Fibroblast of mammary gland (primary cell): ENCODE results near the gene MSI2.

Experiments
- DNase-seq: peaks from one replicate; pipeline ENCODE4 v3.0.0-alpha.2; 2010; ENCODE audit warnings: low read depth
- H3K4me3 ChIP-seq: 2 replicates; pipeline ENCODE4 v1.5.1; 2011; ENCODE audit warnings: low read depth, mild to moderate bottlenecking, low read length, moderate library complexity; ENCODE audit not compliant: control insufficient read depth
- TF ChIP-seq, protein P1 (sequence below): conservative IDR thresholded peaks from 2 replicates; pipeline ENCODE4 v1.5.1; 2011; ENCODE audit warnings: low read depth, low read length, inconsistent platforms; ENCODE audit not compliant: control insufficient read depth, insufficient read depth

MSI2 gene

GRCh38 chr17:57566721-57567120 lies 310.4 kb downstream of the MSI2 start:
- no peak overlapping the region for H3K4me3 ChIP-seq
- no peak for DNase-seq
- TF ChIP-seq, protein P1, sequence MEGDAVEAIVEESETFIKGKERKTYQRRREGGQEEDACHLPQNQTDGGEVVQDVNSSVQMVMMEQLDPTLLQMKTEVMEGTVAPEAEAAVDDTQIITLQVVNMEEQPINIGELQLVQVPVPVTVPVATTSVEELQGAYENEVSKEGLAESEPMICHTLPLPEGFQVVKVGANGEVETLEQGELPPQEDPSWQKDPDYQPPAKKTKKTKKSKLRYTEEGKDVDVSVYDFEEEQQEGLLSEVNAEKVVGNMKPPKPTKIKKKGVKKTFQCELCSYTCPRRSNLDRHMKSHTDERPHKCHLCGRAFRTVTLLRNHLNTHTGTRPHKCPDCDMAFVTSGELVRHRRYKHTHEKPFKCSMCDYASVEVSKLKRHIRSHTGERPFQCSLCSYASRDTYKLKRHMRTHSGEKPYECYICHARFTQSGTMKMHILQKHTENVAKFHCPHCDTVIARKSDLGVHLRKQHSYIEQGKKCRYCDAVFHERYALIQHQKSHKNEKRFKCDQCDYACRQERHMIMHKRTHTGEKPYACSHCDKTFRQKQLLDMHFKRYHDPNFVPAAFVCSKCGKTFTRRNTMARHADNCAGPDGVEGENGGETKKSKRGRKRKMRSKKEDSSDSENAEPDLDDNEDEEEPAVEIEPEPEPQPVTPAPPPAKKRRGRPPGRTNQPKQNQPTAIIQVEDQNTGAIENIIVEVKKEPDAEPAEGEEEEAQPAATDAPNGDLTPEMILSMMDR, result no peak

GRCh38 chr17:57567251-57567650 lies 310.9 kb downstream of the MSI2 start:
- H3K4me3 ChIP-seq, result no peak overlapping the region
- TF ChIP-seq, protein P1, result no peak
- no peak for DNase-seq

DNA sequence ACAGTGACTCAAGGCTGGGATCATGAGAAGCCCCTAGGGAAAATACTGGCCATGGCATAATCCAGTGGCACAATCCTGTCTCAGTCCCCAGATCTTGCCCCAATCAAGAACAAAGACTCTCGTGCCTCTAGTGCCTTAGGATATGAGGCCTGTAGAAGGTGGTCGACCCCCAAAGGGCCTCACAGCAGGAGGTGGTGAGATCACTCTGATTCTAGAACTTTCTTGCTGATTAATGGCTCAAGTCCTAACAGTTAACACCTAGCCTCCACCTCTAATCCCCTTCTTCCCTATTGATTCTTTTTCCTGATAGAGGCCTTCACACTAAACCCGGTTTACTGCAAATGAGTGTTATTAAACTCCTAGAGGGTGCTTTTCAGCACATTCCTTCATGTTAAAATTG lies 312.0 kb downstream of the MSI2 start:
- TF ChIP-seq, protein P1, result no peak
- DNase-seq, result no peak
- H3K4me3 ChIP-seq, result no peak overlapping the region

DNA sequence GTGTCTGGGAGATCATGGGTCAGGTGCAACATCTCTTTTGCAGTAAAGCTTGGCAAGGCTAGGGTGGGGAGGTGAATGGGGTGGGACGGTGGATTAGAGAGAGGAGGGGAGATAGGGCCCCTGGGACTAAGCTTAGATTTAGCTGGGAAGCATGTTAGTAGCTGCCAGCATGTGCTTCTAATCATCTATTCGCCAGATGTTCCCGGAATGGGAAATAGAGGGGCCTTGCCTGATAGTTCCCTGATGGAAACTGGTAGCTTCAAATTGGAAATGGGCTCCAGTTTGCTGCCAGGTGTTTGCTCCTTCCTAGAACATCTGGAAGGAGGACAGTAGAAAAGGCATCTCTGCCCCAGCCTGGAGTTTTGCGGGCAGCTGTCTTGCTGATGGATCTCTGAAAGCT lies 312.7 kb downstream of the MSI2 start:
- no peak for DNase-seq
- TF ChIP-seq, protein P1, result no peak
- no peak overlapping the region for H3K4me3 ChIP-seq

DNA sequence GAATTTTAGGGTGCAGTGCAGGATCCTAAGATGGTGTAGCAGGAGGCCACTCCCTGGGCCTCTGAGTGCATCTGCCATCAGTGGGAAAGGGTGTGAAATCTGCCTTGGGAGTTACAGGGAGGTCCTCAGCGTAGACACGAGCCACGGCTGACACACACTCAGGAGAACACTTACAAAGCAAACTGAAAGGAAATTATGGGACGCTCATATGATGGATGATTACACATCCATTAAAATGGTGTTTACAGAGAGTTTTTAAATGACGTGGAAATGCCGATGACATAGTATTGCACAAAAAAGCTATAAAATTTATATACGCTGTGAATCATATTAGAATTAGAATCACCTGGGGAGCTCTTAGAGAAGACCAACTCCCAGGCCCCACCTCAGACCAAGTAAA lies 313.5 kb downstream of the MSI2 start:
- H3K4me3 ChIP-seq, result no peak overlapping the region
- no peak for DNase-seq
- TF ChIP-seq, protein P1, result no peak

DNA sequence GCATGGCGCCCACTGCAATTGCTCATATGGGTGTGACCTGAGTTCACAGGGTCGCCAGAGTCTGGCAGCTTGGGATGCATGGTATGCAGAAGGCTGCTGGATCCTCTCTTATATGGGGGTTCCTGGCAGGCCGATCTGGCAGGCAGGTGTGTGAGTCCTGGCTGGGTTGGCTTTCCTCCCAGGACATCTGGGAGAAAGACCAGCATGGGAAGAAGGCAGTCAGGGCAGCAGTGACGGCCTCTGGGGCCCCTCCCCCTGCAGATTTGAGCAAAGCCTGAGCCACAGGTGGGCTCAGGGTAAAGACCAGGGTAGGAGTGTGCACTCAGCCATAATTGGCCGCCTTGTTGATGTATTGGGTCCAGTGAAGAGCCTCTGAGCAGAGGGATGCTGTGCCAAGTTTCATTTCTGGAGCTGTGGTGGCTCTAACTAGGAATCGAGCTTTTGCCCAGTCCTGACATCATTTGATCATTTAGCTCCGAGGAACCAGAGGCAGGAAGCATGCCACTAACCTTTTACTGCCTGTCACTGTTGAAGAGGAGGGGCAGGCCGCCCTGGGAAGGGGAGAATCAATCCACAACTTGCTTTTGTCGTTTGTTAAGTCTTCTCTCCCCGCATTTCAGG lies 314.5 kb downstream of the MSI2 start:
- TF ChIP-seq, protein P1, result no peak
- no peak overlapping the region for H3K4me3 ChIP-seq
- no peak for DNase-seq

DNA sequence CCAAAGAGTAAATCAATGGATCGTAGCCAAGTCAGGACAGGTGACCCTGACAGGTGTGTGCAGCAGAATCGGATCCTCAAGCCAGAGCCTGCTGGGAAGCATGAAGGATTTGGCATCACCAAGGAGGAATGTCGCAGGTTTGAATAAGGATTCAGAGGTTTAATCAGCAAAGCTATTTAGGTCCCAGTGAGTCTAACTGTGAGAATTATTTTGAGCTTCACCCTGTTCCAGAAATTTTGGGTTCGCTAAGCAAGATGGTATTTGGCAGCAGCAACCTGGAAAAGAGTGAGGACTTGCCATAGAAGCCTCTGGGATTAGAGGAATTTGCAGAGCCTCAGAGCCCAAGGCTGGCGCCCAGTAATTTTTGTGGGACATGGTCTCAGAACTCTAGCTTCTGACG lies 315.7 kb downstream of the MSI2 start:
- TF ChIP-seq, protein P1, result no peak
- no peak overlapping the region for H3K4me3 ChIP-seq
- no peak for DNase-seq
